Stomach (tissue), 4 donors: ENCODE data around the gene ITPR2.

Experiments
- CTCF ChIP-seq, 7 experiments: fragments of 450-650 bp in 4 of 7; fragments of 200-600 bp in 3 of 7; sonication (generic) in 3 of 7; IDR thresholded peaks; one replicate each; pipeline ENCODE4 v1.5.1; 2016 to 2019; ENCODE audit warnings: antibody characterized with exemption in 7 of 7, control low read depth in 2 of 7, mild to moderate bottlenecking in 1 of 7
- EP300 ChIP-seq: sonication (generic); formaldehyde crosslinking; IDR thresholded peaks from one replicate; pipeline ENCODE4 v1.6.1; 2017; ENCODE audit warnings: antibody characterized with exemption
- POLR2AphosphoS5 ChIP-seq, 3 donors: sonication (generic); formaldehyde crosslinking; IDR thresholded peaks; one replicate each; pipeline ENCODE4 v1.6.1; 2016; ENCODE audit warnings: antibody characterized with exemption in 3 of 3

- TF ChIP-seq POLR2AphosphoS5 (IDR thresholded peaks at IDR 0.05) (no peak), CTCF (IDR thresholded peaks at IDR 0.05) (no peak), EP300 (no peak)
These were observed 923 bp upstream of the ITPR2 start for GRCh38 chr12:26833743-26834490.
